HG03175 (cell line): ENCODE measurements around the gene LARGE2.

Experiments
- ATAC-seq: cut with Tn5 transposase; IDR thresholded peaks from one replicate; pipeline ENCODE4 v1.9.1; 2021; ENCODE audit warnings: mild to moderate bottlenecking, moderate library complexity; ENCODE audit not compliant: unreplicated experiment

LARGE2 gene

GRCh38 chr11:45949992-45950407, 27.5 kb downstream of the LARGE2 start:
- ATAC-seq, result no peak

DNA sequence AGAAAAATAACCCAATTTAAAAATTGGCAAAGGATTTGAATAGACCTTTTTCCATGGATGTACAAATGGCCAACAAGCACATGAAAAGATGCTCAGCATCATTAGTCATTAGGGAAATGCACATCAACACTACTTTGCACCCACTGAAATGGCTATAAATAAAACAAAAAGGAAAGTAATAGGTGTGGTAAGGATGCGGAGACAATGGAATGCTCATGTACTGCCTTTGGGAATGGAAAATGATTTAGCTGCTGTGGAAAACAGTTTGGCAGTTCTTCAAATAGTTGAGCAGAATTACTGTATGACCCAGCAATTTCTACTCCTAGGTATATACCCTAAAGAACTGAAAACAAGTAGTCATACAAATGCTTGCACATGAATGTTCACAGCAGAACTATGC, 37.4 kb downstream of the LARGE2 start:
- ATAC-seq, result no peak

- ATAC-seq, result no peak
Observed at GRCh38 chr11:45960387-45961095, 38.1 kb downstream of the LARGE2 start.

DNA sequence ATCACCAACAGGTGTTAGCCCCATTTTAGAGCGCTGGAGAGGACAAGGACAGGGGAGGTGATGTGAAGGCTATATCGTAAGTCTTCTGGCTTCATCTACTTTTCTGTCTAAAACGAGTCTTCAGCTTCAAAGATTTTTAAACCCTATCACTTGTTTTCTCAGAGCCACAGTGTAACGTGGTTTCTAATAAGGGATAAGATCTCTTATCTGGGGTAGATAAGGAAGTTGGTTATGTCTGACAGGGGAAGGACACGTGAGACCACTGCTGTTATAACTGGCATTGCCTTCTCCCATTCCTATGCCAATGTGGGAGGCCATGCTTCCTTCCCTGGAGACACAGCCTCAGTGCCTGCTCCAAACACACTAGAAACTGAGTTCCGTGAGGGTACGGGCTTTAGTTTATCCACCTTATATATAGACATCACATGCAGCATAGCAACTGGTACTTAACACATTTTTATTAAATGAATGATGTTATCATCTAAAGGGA, 39.3 kb downstream of the LARGE2 start:
- no peak for ATAC-seq

DNA sequence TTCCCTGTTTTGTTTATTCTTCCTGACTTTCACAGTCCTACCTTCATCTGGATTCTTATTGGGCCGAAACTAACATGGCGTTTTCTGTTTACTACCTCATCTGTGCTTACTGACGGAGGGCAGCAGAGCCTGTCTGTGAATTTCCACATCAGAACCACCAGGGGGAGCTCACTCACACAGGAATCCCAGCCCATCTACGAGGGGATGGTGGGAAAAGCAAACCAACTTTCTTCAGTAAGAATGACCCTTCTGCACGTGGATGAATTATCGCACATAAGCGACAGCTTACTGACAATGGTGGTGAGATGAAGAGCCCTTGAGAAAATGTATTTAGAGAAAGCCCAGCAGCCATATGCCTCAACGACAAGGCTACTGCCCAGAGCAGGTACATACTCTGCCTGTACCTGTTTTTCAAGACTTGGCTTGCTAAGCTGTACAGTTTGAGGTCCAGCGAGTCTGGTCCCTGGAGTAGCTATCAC, 42.5 kb downstream of the LARGE2 start:
- ATAC-seq, result peak; percentile 68

DNA sequence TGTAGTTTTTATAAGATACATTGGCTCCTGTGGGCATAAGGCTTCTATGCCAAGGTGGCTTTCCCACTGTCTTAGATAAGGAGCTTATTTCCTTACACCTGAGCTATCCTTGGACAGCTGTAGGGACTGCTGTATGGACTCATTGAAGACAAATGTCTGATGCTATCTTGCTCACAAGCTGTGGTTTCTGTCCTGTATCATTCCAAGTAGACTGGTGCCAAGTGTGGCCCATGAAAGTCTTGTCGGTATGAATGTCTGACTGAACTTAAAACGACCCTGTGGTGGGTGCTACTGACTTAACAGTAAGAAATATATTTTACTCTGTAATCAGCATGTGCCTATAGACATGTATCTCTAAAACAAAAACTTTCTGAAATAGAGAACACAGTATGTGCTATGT, 45.0 kb downstream of the LARGE2 start:
- ATAC-seq, result no peak

DNA sequence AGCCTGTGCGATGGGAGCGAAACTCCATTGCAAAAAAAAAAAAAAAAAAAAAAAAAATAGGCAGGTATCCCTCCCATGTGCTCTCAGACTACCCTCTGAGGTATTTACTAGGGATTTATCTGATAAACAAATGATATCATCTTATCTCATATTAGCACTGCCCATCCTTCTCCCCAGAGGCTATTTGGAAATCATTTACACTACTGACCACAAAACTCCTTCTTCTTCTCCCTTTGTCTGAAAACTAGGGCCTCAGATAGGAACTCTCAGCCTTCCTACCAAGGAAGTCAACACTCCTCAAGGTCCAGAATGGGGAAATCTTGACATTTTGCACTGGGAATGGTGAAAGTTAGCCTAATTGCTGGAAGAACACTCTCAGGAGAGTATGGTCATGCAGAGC, 46.4 kb downstream of the LARGE2 start:
- no peak for ATAC-seq

GRCh38 chr11:45973601-45974000, 51.1 kb downstream of the LARGE2 start:
- ATAC-seq, result no peak

GRCh38 chr11:45974806-45975205, 52.4 kb downstream of the LARGE2 start:
- ATAC-seq, result no peak
